Adrenal gland (tissue), 5 donors: ENCODE data around the gene POLR2M.

Source experiments
- CTCF ChIP-seq, 6 experiments: fragments of 450-650 bp in 4 of 6; fragments of 200-600 bp in 2 of 6; sonication (generic) in 1 of 6; IDR thresholded peaks; 1 replicate in 5 of 6; 2 replicates in 1 of 6; pipeline versions ENCODE4 v1.5.1 to v1.8.0; 2016 to 2021; ENCODE audit warnings: antibody characterized with exemption in 6 of 6, mild to moderate bottlenecking in 2 of 6, moderate library complexity in 1 of 6
- POLR2A ChIP-seq, 2 donors: fragments of 450-650 bp; IDR thresholded peaks; one replicate each; pipeline ENCODE4 v1.6.1; 2017; ENCODE audit warnings: antibody characterized with exemption in 2 of 2, mild to moderate bottlenecking in 2 of 2, moderate library complexity in 1 of 2
- donor health status: DM: no; HTN: no; CAD: no.

GRCh38 chr15:57677204-57677603 is 29.3 kb upstream of the POLR2M start:
- TF ChIP-seq POLR2A (IDR thresholded peaks at IDR 0.05) (no peak), CTCF (IDR thresholded peaks at IDR 0.05) (no peak)
